Small intestine (tissue), 7 donors: ENCODE measurements around the gene NEDD1. TPM values are rescaled to one million over a fixed set of nuclear protein-coding genes. Genes with fewer than 3 reads are reported as not detected.

ENCODE experiments used
- DNase-seq, 2 donors: peaks; one replicate each; pipeline versions ENCODE4 v3.0.0 to v3.0.0-alpha.2; 2013
- FAIRE-seq: peaks from 2 replicates; lab custom pipeline; 2012; peaks lifted over from hg19 to GRCh38; lab: Jason Lieb, UNC
- H3K27ac ChIP-seq, 3 donors: one replicate each; pipeline ENCODE4 v1.5.1; 2013; ENCODE audit warnings: low read length in 2 of 3, mild to moderate bottlenecking in 2 of 3, control low read depth in 1 of 3, inconsistent platforms in 1 of 3, low read depth in 1 of 3, moderate library complexity in 1 of 3
- H3K27me3 ChIP-seq, 3 donors: one replicate each; pipeline ENCODE4 v1.6.1; 2013; ENCODE audit warnings: low read length in 3 of 3, inconsistent platforms in 1 of 3; ENCODE audit not compliant: control insufficient read depth in 3 of 3, insufficient read depth in 3 of 3
- H3K36me3 ChIP-seq, 3 donors: one replicate each; pipeline ENCODE4 v1.6.1; 2013; ENCODE audit warnings: low read length in 3 of 3, inconsistent platforms in 1 of 3, low read depth in 1 of 3, mild to moderate bottlenecking in 1 of 3, moderate library complexity in 1 of 3; ENCODE audit not compliant: control insufficient read depth in 3 of 3, insufficient read depth in 2 of 3
- H3K4me1 ChIP-seq, 3 donors: one replicate each; pipeline ENCODE4 v1.6.1; 2013; ENCODE audit warnings: low read length in 2 of 3, inconsistent platforms in 1 of 3, low read depth in 1 of 3, mild to moderate bottlenecking in 1 of 3, moderate library complexity in 1 of 3; ENCODE audit not compliant: control insufficient read depth in 3 of 3, insufficient read depth in 2 of 3
- H3K4me3 ChIP-seq, 3 donors: one replicate each; pipeline ENCODE4 v1.5.1; 2013; ENCODE audit warnings: low read length in 3 of 3, control low read depth in 1 of 3, inconsistent platforms in 1 of 3, low read depth in 1 of 3, mild to moderate bottlenecking in 1 of 3, moderate library complexity in 1 of 3
- H3K9me3 ChIP-seq, 2 donors: one replicate each; pipeline ENCODE4 v1.6.1; 2013; ENCODE audit warnings: low read depth in 1 of 2, low read length in 1 of 2; ENCODE audit not compliant: control insufficient read depth in 2 of 2, insufficient read depth in 1 of 2
- WGBS, 3 donors: extraction: QIAGEN DNeasy Blood & Tissue Kit; methylation state at CpG; one replicate each; pipeline ENCODE4 v1.1.7; 2013; 5-methylcytosine and 5-hydroxymethylcytosine counted together
- polyA plus RNA-seq, 4 donors: library from polyadenylated mRNA; stranded (reverse) in 3 of 4; unstranded in 1 of 4; fragments of 200-250 nt in 3 of 4; fragments of 120-200 nt in 1 of 4; gene quantifications; one replicate each; pipeline versions ENCODE4 v1.2.1 to v1.2.3, GENCODE V29; 2013
- donor health status: healthy with polysubstance abuse.
- donor health status: control.
- donor health status: control.
- donor health status: Bipolar disorder and iron deficiency.
- donor health status: healthy.

The NEDD1 gene
- polyA plus RNA-seq, 4 donors, result 5.4 to 13.6 (median 7.1) TPM

DNA sequence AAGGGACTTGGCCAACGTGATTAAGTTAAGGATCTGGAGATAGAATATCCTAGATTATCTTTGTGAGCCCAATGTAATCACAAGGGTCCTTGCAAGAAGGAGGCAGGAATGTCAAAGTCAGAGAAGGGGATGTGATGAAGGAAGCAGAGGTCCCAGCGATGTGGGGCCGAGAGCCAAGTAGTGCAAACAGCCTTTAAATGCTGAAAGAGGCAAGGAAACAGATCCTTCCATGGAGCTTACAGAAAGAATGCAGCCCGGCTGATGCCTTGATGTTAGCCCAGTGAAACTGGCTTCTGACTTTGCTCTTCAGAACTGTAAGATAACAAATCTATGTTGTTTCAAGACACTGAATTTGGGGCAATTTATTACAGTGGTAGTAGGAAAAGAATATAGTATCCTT, 74.9 kb downstream of the NEDD1 start:
- Histone ChIP-seq H3K4me3 (no peak overlapping the region), H3K27ac (no peak overlapping the region), H3K36me3 (no peaks in the 10 kb centered on the region), H3K9me3 (no peaks in the 10 kb centered on the region), H3K4me1 (peaks cover 0 to 2% (median 0%) of the 10 kb centered on the region in 3 donors), H3K27me3 (peaks cover 0 to 16% (median 1%) of the 10 kb centered on the region in 3 donors)
- DNase-seq (no peak), FAIRE-seq (no peak)
- WGBS, 3 donors, result 55 to 65% (median 62%) methylated on average over 4 of the region's 4 CpGs

DNA sequence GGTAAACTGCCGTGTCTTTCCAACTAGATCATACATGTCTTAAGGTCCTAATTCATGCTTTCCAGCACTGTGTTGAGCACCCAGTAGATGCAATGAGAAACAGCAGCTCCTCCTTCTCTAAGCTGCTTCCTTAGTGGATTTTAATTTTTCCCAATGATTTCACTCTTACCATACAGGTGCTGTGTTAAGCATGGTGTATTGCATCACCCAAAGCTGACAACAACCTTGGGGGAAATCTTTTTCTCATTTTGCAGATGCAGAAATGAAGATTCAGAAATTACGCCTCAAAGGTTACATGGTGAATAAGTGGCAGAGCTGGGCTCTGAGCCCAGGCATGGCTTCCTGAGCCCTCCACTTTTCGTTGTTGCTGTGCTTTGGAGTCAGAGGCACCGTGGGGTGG, 75.6 kb downstream of the NEDD1 start:
- Histone ChIP-seq H3K4me1 (peaks cover 0 to 2% (median 0%) of the 10 kb centered on the region in 3 donors), H3K36me3 (no peaks in the 10 kb centered on the region), H3K9me3 (no peaks in the 10 kb centered on the region), H3K27me3 (peaks cover 0 to 16% (median 1%) of the 10 kb centered on the region in 3 donors), H3K4me3 (no peak overlapping the region), H3K27ac (no peak overlapping the region)
- no peak for DNase-seq
- no peak for FAIRE-seq
- WGBS, 3 donors, result 73 to 82% (median 81%) methylated on average over 4 of the region's 4 CpGs

- Histone ChIP-seq H3K4me1 (peaks cover 0 to 2% (median 0%) of the 10 kb centered on the region in 3 donors), H3K27ac (no peak overlapping the region), H3K9me3 (no peaks in the 10 kb centered on the region), H3K4me3 (peak overlapping the region in 2 of 3 donors; percentile 26 to 48), H3K36me3 (no peaks in the 10 kb centered on the region), H3K27me3 (peaks cover 0 to 21% (median 6%) of the 10 kb centered on the region in 3 donors)
- FAIRE-seq (no peak), DNase-seq (peak; percentile 9 to 59)
- WGBS, 3 donors, result 2% methylated on average over 54 to 56 of the region's 56 CpGs
Observed at GRCh38 chr12:96985515-96986362, 78.7 kb downstream of the NEDD1 start.

- Histone ChIP-seq H3K4me3 (no peak overlapping the region), H3K27me3 (peaks cover 0 to 21% (median 6%) of the 10 kb centered on the region in 3 donors), H3K9me3 (no peaks in the 10 kb centered on the region), H3K36me3 (no peaks in the 10 kb centered on the region), H3K4me1 (peaks cover 0 to 2% (median 0%) of the 10 kb centered on the region in 3 donors), H3K27ac (no peak overlapping the region)
- 28 to 49% (median 40%) methylated on average over 2 of the region's 2 CpGs for WGBS, 3 donors
- no peak for FAIRE-seq
- no peak for DNase-seq
Observed at GRCh38 chr12:96986883-96987523, 79.9 kb downstream of the NEDD1 start.

DNA sequence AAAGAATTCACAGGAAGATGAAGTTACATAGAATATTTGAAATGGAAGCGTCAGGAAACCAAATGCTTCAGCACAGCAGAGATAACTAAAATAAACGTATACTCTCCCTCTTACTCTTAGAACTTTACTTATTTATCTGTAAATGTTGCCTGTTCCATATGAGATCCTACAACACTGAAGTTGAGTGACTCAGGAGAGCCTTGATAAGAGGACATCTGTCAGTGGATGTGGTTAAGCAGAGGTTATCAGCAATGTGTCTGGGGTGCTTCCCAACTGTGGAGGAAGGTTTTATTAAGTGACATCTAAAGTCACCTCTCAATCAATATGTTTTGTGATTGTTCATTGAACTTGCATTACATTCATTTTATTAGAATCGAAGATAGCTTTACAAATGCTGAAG, 81.9 kb downstream of the NEDD1 start:
- Histone ChIP-seq H3K4me3 (no peak overlapping the region), H3K27ac (no peak overlapping the region)
- no peak for FAIRE-seq

GRCh38 chr12:96989916-96990315, 82.9 kb downstream of the NEDD1 start:
- FAIRE-seq (no peak), DNase-seq (peak; percentile 13 to 15)
- Histone ChIP-seq H3K36me3 (no peaks in the 10 kb centered on the region), H3K27ac (no peak overlapping the region), H3K4me3 (no peak overlapping the region), H3K27me3 (peaks cover 0 to 17% (median 5%) of the 10 kb centered on the region in 3 donors), H3K9me3 (no peaks in the 10 kb centered on the region), H3K4me1 (peaks cover 0 to 2% (median 0%) of the 10 kb centered on the region in 3 donors)
- 36 to 59% (median 51%) methylated on average over 5 of the region's 5 CpGs for WGBS, 3 donors

More for the DNA sequence above, 81.9 kb downstream of the NEDD1 start:
- peaks cover 0 to 2% (median 0%) of the 10 kb centered on the region in 3 donors for H3K4me1 ChIP-seq
- no peaks in the 10 kb centered on the region for H3K36me3 ChIP-seq
- peaks cover 0 to 21% (median 6%) of the 10 kb centered on the region in 3 donors for H3K27me3 ChIP-seq
- DNase-seq, result no peak
- H3K9me3 ChIP-seq, result no peaks in the 10 kb centered on the region
- 66 to 73% (median 70%) methylated on average over 3 of the region's 3 CpGs for WGBS, 3 donors

- Histone ChIP-seq H3K9me3 (no peaks in the 10 kb centered on the region), H3K4me1 (no peaks in the 10 kb centered on the region), H3K27me3 (peaks cover 0 to 4% (median 2%) of the 10 kb centered on the region in 3 donors), H3K4me3 (no peak overlapping the region), H3K36me3 (no peaks in the 10 kb centered on the region), H3K27ac (no peak overlapping the region)
- WGBS, 3 donors, result 59 to 63% (median 62%) methylated on average over 5 of the region's 5 CpGs
- FAIRE-seq (no peak), DNase-seq (no peak)
Observed at GRCh38 chr12:96994900-96995299, 87.8 kb downstream of the NEDD1 start.

- Histone ChIP-seq H3K4me3 (no peak overlapping the region), H3K9me3 (no peaks in the 10 kb centered on the region), H3K4me1 (no peaks in the 10 kb centered on the region), H3K36me3 (no peaks in the 10 kb centered on the region), H3K27me3 (no peaks in the 10 kb centered on the region), H3K27ac (no peak overlapping the region)
- DNase-seq (no peak), FAIRE-seq (no peak)
- WGBS, 3 donors, result 84 to 89% (median 84%) methylated on average over 6 of the region's 6 CpGs
Observed at GRCh38 chr12:96995861-96996260, 88.8 kb downstream of the NEDD1 start.
